Neural progenitor cell (in vitro differentiated cells): ENCODE results near the gene SMG6. TPM values are rescaled to one million over a fixed set of nuclear protein-coding genes. Genes with fewer than 3 reads are reported as not detected.

Experiments
- DNase-seq: peaks from one replicate; pipeline ENCODE4 v3.0.0-alpha.2; 2016; ENCODE audit warnings: low spot score
- H2AFZ ChIP-seq: fragments of 200-600 bp; sonication (generic); replicated peaks from 2 replicates; pipeline ENCODE4 v1.6.1; 2016; ENCODE audit warnings: antibody characterized with exemption
- H3F3A ChIP-seq: fragments of 200-600 bp; sonication (generic); 2 replicates; pipeline ENCODE4 v1.6.1; 2016; ENCODE audit warnings: antibody characterized with exemption, low read depth
- H3K27ac ChIP-seq: fragments of 200-600 bp; sonication (generic); 2 replicates; pipeline ENCODE4 v1.5.1; 2016; ENCODE audit warnings: mild to moderate bottlenecking
- H3K27me3 ChIP-seq: fragments of 200-600 bp; sonication (generic); 2 replicates; pipeline ENCODE4 v1.6.1; 2016; ENCODE audit warnings: mild to moderate bottlenecking, moderate library complexity
- H3K36me3 ChIP-seq: fragments of 200-600 bp; sonication (generic); 2 replicates; pipeline ENCODE4 v1.5.1; 2016
- H3K4me1 ChIP-seq: fragments of 200-600 bp; sonication (generic); 2 replicates; pipeline ENCODE4 v1.6.1; 2016; ENCODE audit warnings: mixed run types
- H3K4me2 ChIP-seq: fragments of 200-600 bp; sonication (generic); 2 replicates; pipeline ENCODE4 v1.6.1; 2016
- H3K4me3 ChIP-seq: fragments of 200-600 bp; sonication (generic); 2 replicates; pipeline ENCODE4 v1.5.1; 2016
- H3K79me2 ChIP-seq: fragments of 200-600 bp; sonication (generic); 2 replicates; pipeline ENCODE4 v1.6.1; 2016; ENCODE audit warnings: low read depth
- H3K9ac ChIP-seq: fragments of 200-600 bp; sonication (generic); 2 replicates; pipeline ENCODE4 v1.6.1; 2016
- H3K9me3 ChIP-seq: fragments of 200-600 bp; sonication (generic); 2 replicates; pipeline ENCODE4 v1.5.1; 2016; ENCODE audit warnings: low read depth
- H4K20me1 ChIP-seq: fragments of 200-600 bp; sonication (generic); 2 replicates; pipeline ENCODE4 v1.6.1; 2016; ENCODE audit warnings: low read depth
- H3K27ac Mint-ChIP-seq: 3 replicates; pipeline ENCODE4 v1.8.0; 2021; ENCODE audit warnings: mixed read lengths
- H3K27me3 Mint-ChIP-seq: 2 replicates; pipeline ENCODE4 v1.8.0; 2022; ENCODE audit warnings: low read depth, mild to moderate bottlenecking, inconsistent platforms, moderate library complexity, mixed read lengths; ENCODE audit not compliant: insufficient read depth
- H3K36me3 Mint-ChIP-seq: 3 replicates; pipeline ENCODE4 v1.8.0; 2021; ENCODE audit warnings: mixed read lengths
- H3K4me1 Mint-ChIP-seq: 3 replicates; pipeline ENCODE4 v1.8.0; 2021; ENCODE audit warnings: mixed read lengths
- H3K4me3 Mint-ChIP-seq: 3 replicates; pipeline ENCODE4 v1.8.0; 2021; ENCODE audit warnings: mild to moderate bottlenecking, moderate library complexity, mixed read lengths
- H3K9me3 Mint-ChIP-seq: 3 replicates; pipeline ENCODE4 v1.8.0; 2020; ENCODE audit warnings: mixed read lengths
- CTCF ChIP-seq: fragments of 200-600 bp; sonication (generic); IDR thresholded peaks from 2 replicates; pipeline ENCODE4 v1.5.1; 2017; ENCODE audit warnings: antibody characterized with exemption, mild to moderate bottlenecking
- EZH2 ChIP-seq: fragments of 200-600 bp; sonication (generic); IDR thresholded peaks from 2 replicates; pipeline ENCODE4 v1.6.1; 2017; ENCODE audit warnings: antibody characterized with exemption, mild to moderate bottlenecking, moderate library complexity
- EZH2phosphoT487 ChIP-seq: fragments of 200-600 bp; sonication (generic); IDR thresholded peaks from 2 replicates; pipeline ENCODE4 v1.6.1; 2017; ENCODE audit warnings: antibody characterized with exemption
- total RNA-seq: library from RNA; depleted of rRNA; stranded (reverse); fragments of >200 nt; gene quantifications from 2 replicates; pipeline ENCODE4 v1.2.3, GENCODE V29; 2015; ENCODE audit warnings: low replicate concordance

Gene SMG6
- total RNA-seq, 1 donor from 2014 or later, result 19.0 TPM

GRCh38 chr17:2155573-2155972, 148.0 kb downstream of the SMG6 start:
- H3K4me2 ChIP-seq, result no peak overlapping the region
- no peaks in the 10 kb centered on the region for H3K4me1 ChIP-seq
- no peaks in the 10 kb centered on the region for H3K79me2 ChIP-seq
- H3K36me3 ChIP-seq, result no peaks in the 10 kb centered on the region
- no peaks in the 10 kb centered on the region for H3K9me3 Mint-ChIP-seq
- H3K4me1 Mint-ChIP-seq, result no peaks in the 10 kb centered on the region
- H3K27ac ChIP-seq, result no peak overlapping the region
- H3K4me3 Mint-ChIP-seq, result no peak overlapping the region
- no peak for DNase-seq
- TF ChIP-seq EZH2phosphoT487 (no peak), CTCF (no peak), EZH2 (no peak)
- no peaks in the 10 kb centered on the region for H3K27me3 ChIP-seq
- H3K4me3 ChIP-seq, result no peak overlapping the region
- H3F3A ChIP-seq, result no peaks in the 10 kb centered on the region
- peaks cover 6% of the 10 kb centered on the region for H4K20me1 ChIP-seq
- H3K9ac ChIP-seq, result no peak overlapping the region
- peaks cover 3% of the 10 kb centered on the region for H3K27me3 Mint-ChIP-seq
- H3K36me3 Mint-ChIP-seq, result peaks cover 28% of the 10 kb centered on the region
- no peaks in the 10 kb centered on the region for H3K9me3 ChIP-seq
- no peak overlapping the region for H3K27ac Mint-ChIP-seq
- no peak overlapping the region for H2AFZ ChIP-seq

DNA sequence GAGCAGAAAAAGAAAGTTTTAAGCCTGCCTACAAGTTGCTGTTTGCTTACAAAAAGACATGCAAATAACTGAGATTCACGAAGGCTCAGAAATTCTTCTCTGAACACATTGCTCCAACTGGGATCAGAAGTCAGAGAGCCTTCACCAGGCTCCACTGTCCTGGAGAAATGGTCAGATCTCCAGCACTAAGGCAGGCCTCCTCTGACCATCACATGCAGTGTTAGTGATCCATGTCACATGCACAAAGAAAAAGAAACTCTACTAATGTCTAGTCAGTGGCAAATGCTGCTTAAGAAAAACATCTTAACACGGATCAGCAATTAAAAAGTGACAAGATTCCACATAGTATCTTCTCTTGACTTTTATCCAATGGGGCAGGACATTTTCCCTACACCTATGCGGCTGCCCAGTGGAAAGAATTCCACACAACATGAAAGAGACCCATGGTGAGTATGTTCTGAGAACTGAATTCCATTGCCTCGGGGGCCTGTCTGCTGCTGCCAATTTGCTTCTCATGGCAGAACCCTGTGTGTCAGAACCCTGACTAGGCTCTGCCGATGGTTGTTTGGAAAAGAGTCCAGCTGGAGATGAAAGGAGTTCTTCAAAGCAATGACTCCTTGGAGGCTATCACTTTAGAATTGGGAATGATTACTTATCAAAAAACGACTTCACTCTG, 152.1 kb downstream of the SMG6 start:
- no peaks in the 10 kb centered on the region for H3K9me3 ChIP-seq
- TF ChIP-seq CTCF (no peak), EZH2 (no peak), EZH2phosphoT487 (no peak)
- no peaks in the 10 kb centered on the region for H3K27me3 ChIP-seq
- DNase-seq, result no peak
- H3K4me2 ChIP-seq, result no peak overlapping the region
- no peak overlapping the region for H3K27ac Mint-ChIP-seq
- H3K4me3 ChIP-seq, result no peak overlapping the region
- H3K36me3 Mint-ChIP-seq, result peaks cover 36% of the 10 kb centered on the region
- no peak overlapping the region for H3K9ac ChIP-seq
- H4K20me1 ChIP-seq, result peaks cover 6% of the 10 kb centered on the region
- H3K4me1 Mint-ChIP-seq, result peaks cover 3% of the 10 kb centered on the region
- no peaks in the 10 kb centered on the region for H3K9me3 Mint-ChIP-seq
- H3K27ac ChIP-seq, result no peak overlapping the region
- H3F3A ChIP-seq, result no peaks in the 10 kb centered on the region
- no peak overlapping the region for H2AFZ ChIP-seq
- H3K4me1 ChIP-seq, result no peaks in the 10 kb centered on the region
- peaks cover 3% of the 10 kb centered on the region for H3K27me3 Mint-ChIP-seq
- no peaks in the 10 kb centered on the region for H3K79me2 ChIP-seq
- no peak overlapping the region for H3K4me3 Mint-ChIP-seq
- no peaks in the 10 kb centered on the region for H3K36me3 ChIP-seq

GRCh38 chr17:2150806-2151205, 152.8 kb downstream of the SMG6 start:
- TF ChIP-seq EZH2phosphoT487, result no peak
- TF ChIP-seq EZH2, result no peak
- TF ChIP-seq CTCF, result no peak
- Histone ChIP-seq H3K36me3 (no peaks in the 10 kb centered on the region), H3F3A (no peaks in the 10 kb centered on the region), H3K4me1 (no peaks in the 10 kb centered on the region), H3K79me2 (no peaks in the 10 kb centered on the region), H3K9ac (no peak overlapping the region), H3K27me3 (no peaks in the 10 kb centered on the region), H3K27ac (no peak overlapping the region), H3K4me3 (no peak overlapping the region), H4K20me1 (peaks cover 6% of the 10 kb centered on the region), H2AFZ (no peak overlapping the region), H3K4me2 (no peak overlapping the region), H3K9me3 (no peaks in the 10 kb centered on the region)
- peaks cover 3% of the 10 kb centered on the region for H3K4me1 Mint-ChIP-seq
- H3K4me3 Mint-ChIP-seq, result no peak overlapping the region
- no peak overlapping the region for H3K27ac Mint-ChIP-seq
- H3K9me3 Mint-ChIP-seq, result no peaks in the 10 kb centered on the region
- DNase-seq, result no peak
- peaks cover 3% of the 10 kb centered on the region for H3K27me3 Mint-ChIP-seq
- peaks cover 36% of the 10 kb centered on the region for H3K36me3 Mint-ChIP-seq
